ENCODE data around the gene MAST4. TPM values are rescaled to one million over a fixed set of nuclear protein-coding genes. Genes with fewer than 3 reads are reported as not detected.

Gene MAST4
- total and polyA plus RNA-seq, 2 of the 4 experiments (the other 2 are of a cell fraction), result 4.8 to 6.8 TPM

DNA sequence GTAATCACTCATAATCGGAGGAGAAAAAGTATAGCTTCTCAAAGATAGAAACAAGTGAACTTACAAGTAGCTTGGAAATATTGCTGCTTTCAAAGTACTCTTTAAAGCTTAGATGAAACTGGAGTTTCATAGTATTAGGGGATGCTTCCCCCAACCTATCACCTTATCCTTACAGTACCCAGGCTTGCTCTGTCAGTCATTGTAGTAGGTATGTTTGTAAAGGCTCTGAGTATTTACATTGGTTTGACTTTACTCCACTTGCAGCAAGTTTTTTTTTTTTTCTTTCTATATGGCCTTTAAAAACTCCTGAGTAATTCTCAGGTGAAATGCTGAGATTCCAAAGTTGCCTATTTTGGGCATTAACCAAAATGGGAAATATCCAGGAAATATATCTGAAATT, 515.6 kb downstream of the MAST4 start:
- no peak for ATAC-seq (ENCODE audit: low read depth)
- Histone ChIP-seq H2AK9ac (replicated peaks; ENCODE audit: low read depth, low read length, poor library complexity) (no peak overlapping the region), H3K9ac (ENCODE audit: low read depth, low read length) (no peak overlapping the region), H3K79me1 (ENCODE audit: low read depth in 1 of 2, low read length in 2 of 2) (no peaks in the 10 kb centered on the region; a peak in 1 of 4 replicates), H3K9me3 (ENCODE audit: control insufficient read depth, insufficient read depth, low read length) (no peaks in the 10 kb centered on the region), H2BK5ac (ENCODE audit: low read depth, low read length, poor library complexity, severe bottlenecking) (no peak overlapping the region), H3K4me1 (ENCODE audit: control insufficient read depth, insufficient read depth, low read length) (peaks cover 2% of the 10 kb centered on the region; the same call in 1 of the 2 replicates), H3K36me3 (ENCODE audit: control insufficient read depth, insufficient read depth, low read length) (peaks cover 6% of the 10 kb centered on the region), H2AK5ac (ENCODE audit: low read depth, low read length) (no peak overlapping the region), H3K9me1 (ENCODE audit: insufficient read depth, low read length) (no peaks in the 10 kb centered on the region; the same call in 1 of the 2 replicates), H3K23ac (ENCODE audit: low read depth, low read length) (no peak overlapping the region), H3K18ac (ENCODE audit: low read depth, low read length) (no peak overlapping the region), H3K4me2 (ENCODE audit: low read depth, low read length) (no peak overlapping the region), H3K27ac (ENCODE audit: insufficient read depth, low read length) (no peak overlapping the region), H4K20me1 (ENCODE audit: insufficient read depth, low read length) (no peaks in the 10 kb centered on the region), H3K14ac (replicated peaks; ENCODE audit: low read depth, low read length) (no peak overlapping the region), H4K91ac (ENCODE audit: insufficient read depth, low read depth, low read length) (no peak overlapping the region), H2BK20ac (ENCODE audit: low read depth, low read length) (no peak overlapping the region), H3K27me3 (ENCODE audit: control insufficient read depth, insufficient read depth, low read length) (no peaks in the 10 kb centered on the region), H3K56ac (ENCODE audit: extremely low read depth, insufficient read depth, low read length) (no peak overlapping the region), H2BK15ac (ENCODE audit: low read depth, low read length) (no peak overlapping the region), H2BK120ac (ENCODE audit: low read depth, low read length) (no peak overlapping the region), H3K4me3 (ENCODE audit: insufficient read depth, low read depth, low read length) (no peak overlapping the region), H4K8ac (ENCODE audit: low read depth in 2 of 2, low read length in 2 of 2) (no peak overlapping the region), H2AFZ (replicated peaks; ENCODE audit: low read length, poor library complexity) (no peak overlapping the region), H4K5ac (ENCODE audit: low read depth, low read length) (no peak overlapping the region), H3K4ac (ENCODE audit: low read depth, low read length) (no peak overlapping the region)
- DNase-seq, result no peak
- ChIA-PET CTCF (interaction anchor here (0.6 kb wide), 1 partner anchor 104 kb away, joined by 3 read pairs; no protein-coding TSS in a partner anchor), POLR2A (ENCODE audit: unreplicated experiment) (no interaction called here)
- TF ChIP-seq RCOR1 (IDR thresholded peaks at IDR 0.05; ENCODE audit: insufficient replicate concordance, low read length) (no peak), MAZ (IDR thresholded peaks at IDR 0.05; ENCODE audit: borderline replicate concordance, low read depth, low read length) (no peak), RAD21 (IDR thresholded peaks at IDR 0.05; ENCODE audit: low read length) (no peak), MAFK (IDR thresholded peaks at IDR 0.05; ENCODE audit: low read depth, low read length) (no peak)
- intact Hi-C loops (cut with micrococcal nuclease), result no loop called here
- no TSS peak for BruUV-seq (replicated peaks)
- in situ Hi-C loops (cut with MboI; ENCODE audit: low sequenced_read_pairs), result no loop called here
- no CpG with 5 or more reads among the region's 1 CpG for WGBS, 2 experiments (ENCODE audit: extremely low coverage in 2 of 2, insufficient read length in 1 of 2)
- dilution Hi-C loops (cut with HindIII; ENCODE audit: low sequenced_read_pairs, unreplicated experiment), result no loop called here

Measured in IMR-90 (cell line).